Omental fat pad (tissue), 4 donors: Measurements from ENCODE around the gene MYO9A. TPM values are rescaled to one million over a fixed set of nuclear protein-coding genes. Genes with fewer than 3 reads are reported as not detected.
"Not testable (repeated sequence)": the region's sequence is repeated elsewhere in the genome, so short reads cannot be mapped to it uniquely, and the experiment has no call there.

Experiments used
- ATAC-seq: fragments of 150-250 bp; one replicate; pipeline ENCODE4 v1.9.1; 2016; ENCODE audit warnings: mild to moderate bottlenecking, moderate library complexity; ENCODE audit not compliant: low FRiP score
- DNase-seq: peaks from one replicate; pipeline ENCODE4 v3.0.0-alpha.2; 2019; ENCODE audit warnings: low spot score
- CTCF ChIP-seq, 3 donors: fragments of 450-650 bp; IDR thresholded peaks; one replicate each; pipeline ENCODE4 v1.5.1; 2016 to 2017; ENCODE audit warnings: antibody characterized with exemption in 3 of 3, mild to moderate bottlenecking in 3 of 3, moderate library complexity in 2 of 3
- total RNA-seq, 4 donors: library from RNA; depleted of rRNA; stranded (reverse); fragments of >200 nt; gene quantifications; one replicate each; pipeline ENCODE4 v1.1.0, GENCODE V29; 2016

MYO9A gene
- total RNA-seq, 4 donors from 2014 or later, result 31.6 to 82.9 (median 48.7) TPM

- DNase-seq, result no peak
- no peak for TF ChIP-seq CTCF (IDR thresholded peaks at IDR 0.05)
- ATAC-seq, result no peak
Observed at GRCh38 chr15:71889385-71889784, 228.6 kb downstream of the MYO9A start.

- DNase-seq (no peak), ATAC-seq (no peak)
- no peak for TF ChIP-seq CTCF (IDR thresholded peaks at IDR 0.05)
Observed at GRCh38 chr15:71888797-71889196, 229.2 kb downstream of the MYO9A start.

GRCh38 chr15:71885390-71885789 lies 232.6 kb downstream of the MYO9A start:
- ATAC-seq, result no peak
- TF ChIP-seq CTCF (IDR thresholded peaks at IDR 0.05), result no peak
- DNase-seq, result no peak

GRCh38 chr15:71883447-71883846 lies 234.5 kb downstream of the MYO9A start:
- no peak for TF ChIP-seq CTCF (IDR thresholded peaks at IDR 0.05)
- ATAC-seq (no peak), DNase-seq (no peak)

- no peak for TF ChIP-seq CTCF (IDR thresholded peaks at IDR 0.05)
- DNase-seq, result no peak
- ATAC-seq, result no peak
Observed at GRCh38 chr15:71880276-71880675, 237.7 kb downstream of the MYO9A start.

GRCh38 chr15:71874245-71874644 lies 243.7 kb downstream of the MYO9A start:
- TF ChIP-seq CTCF (IDR thresholded peaks at IDR 0.05), result no peak
- ATAC-seq (no peak), DNase-seq (no peak)

- ATAC-seq, result not testable (repeated sequence)
Observed at GRCh38 chr15:71858232-71858631, 259.7 kb downstream of the MYO9A start.

GRCh38 chr15:71853543-71853942 lies 264.4 kb downstream of the MYO9A start:
- no peak for DNase-seq
- ATAC-seq, result no peak
- TF ChIP-seq CTCF (IDR thresholded peaks at IDR 0.05), result no peak

More at GRCh38 chr15:71858232-71858631, 259.7 kb downstream of the MYO9A start:
- not testable (repeated sequence) for DNase-seq
